Measurements from ENCODE around the gene SLC38A7. TPM values are rescaled to one million over a fixed set of nuclear protein-coding genes. Genes with fewer than 3 reads are reported as not detected.

Gene SLC38A7
- total RNA-seq, 6 donors from 2014 or later = 6.5 to 34.6 (median 22.4) TPM

- ATAC-seq (ENCODE audit: low FRiP score in 2 of 2) = no peak
- 74 to 82% methylated on average over 7 of the region's 7 CpGs for WGBS, 2 donors
Observed at GRCh38 chr16:58654560-58655214, 29.9 kb downstream of the SLC38A7 start.

GRCh38 chr16:58652741-58653140 lies 31.8 kb downstream of the SLC38A7 start:
- Histone ChIP-seq H3K27me3 (no peaks in the 10 kb centered on the region), H3K4me1 (no peaks in the 10 kb centered on the region), H3K9me3 (no peaks in the 10 kb centered on the region), H3K27ac (no peak overlapping the region), H3K4me3 (no peak overlapping the region), H3K36me3 (no peaks in the 10 kb centered on the region)
- no peak for TF ChIP-seq CTCF (IDR thresholded peaks at IDR 0.05)
- TF ChIP-seq EP300 (IDR thresholded peaks at IDR 0.05) = no peak
- DNase-seq = no peak
- no peak for ATAC-seq (ENCODE audit: low FRiP score in 2 of 2)
- WGBS, 2 donors = 52% methylated on average over 3 of the region's 3 CpGs; no CpG with 5 or more reads in 1 of the 2 donors

More at GRCh38 chr16:58654560-58655214, 29.9 kb downstream of the SLC38A7 start:
- no peak overlapping the region for H3K4me3 ChIP-seq
- H3K27ac ChIP-seq = no peak overlapping the region
- H3K36me3 ChIP-seq = no peaks in the 10 kb centered on the region
- DNase-seq = no peak
- H3K4me1 ChIP-seq = no peaks in the 10 kb centered on the region
- TF ChIP-seq POLR2AphosphoS5 (IDR thresholded peaks at IDR 0.05) (no peak), POLR2A (IDR thresholded peaks at IDR 0.05) (no peak)
- no peaks in the 10 kb centered on the region for H3K27me3 ChIP-seq
- no peaks in the 10 kb centered on the region for H3K9me3 ChIP-seq

GRCh38 chr16:58651965-58652348 lies 32.6 kb downstream of the SLC38A7 start:
- Histone ChIP-seq H3K4me1 (no peaks in the 10 kb centered on the region), H3K27ac (no peak overlapping the region), H3K9me3 (no peaks in the 10 kb centered on the region), H3K36me3 (no peaks in the 10 kb centered on the region), H3K27me3 (no peaks in the 10 kb centered on the region), H3K4me3 (no peak overlapping the region)
- 73 to 75% methylated on average over 3 of the region's 3 CpGs for WGBS, 2 donors
- DNase-seq (no peak), ATAC-seq (ENCODE audit: low FRiP score in 2 of 2) (no peak)
- TF ChIP-seq POLR2A (IDR thresholded peaks at IDR 0.05) = no peak
- no peak for TF ChIP-seq EP300 (IDR thresholded peaks at IDR 0.05)
- no peak for TF ChIP-seq CTCF (IDR thresholded peaks at IDR 0.05)
- TF ChIP-seq POLR2AphosphoS5 (IDR thresholded peaks at IDR 0.05) = no peak

- H3K27me3 ChIP-seq = no peaks in the 10 kb centered on the region
- H3K36me3 ChIP-seq = no peaks in the 10 kb centered on the region
- DNase-seq (no peak), ATAC-seq (ENCODE audit: low FRiP score in 2 of 2) (no peak)
- H3K4me3 ChIP-seq = no peak overlapping the region
- H3K9me3 ChIP-seq = no peaks in the 10 kb centered on the region
- WGBS, 2 donors = 77 to 82% methylated on average over 3 of the region's 3 CpGs
- H3K27ac ChIP-seq = no peak overlapping the region
- no peak for TF ChIP-seq POLR2A (IDR thresholded peaks at IDR 0.05)
- no peak for TF ChIP-seq CTCF (IDR thresholded peaks at IDR 0.05)
- no peak for TF ChIP-seq POLR2AphosphoS5 (IDR thresholded peaks at IDR 0.05)
- no peaks in the 10 kb centered on the region for H3K4me1 ChIP-seq
Observed at GRCh38 chr16:58649707-58650106, 34.9 kb downstream of the SLC38A7 start.

GRCh38 chr16:58647107-58647506 lies 37.5 kb downstream of the SLC38A7 start:
- 90 to 91% methylated on average over 4 of the region's 4 CpGs for WGBS, 2 donors
- ATAC-seq (ENCODE audit: low FRiP score in 2 of 2) (no peak), DNase-seq (no peak)
- Histone ChIP-seq H3K27me3 (no peaks in the 10 kb centered on the region), H3K36me3 (no peaks in the 10 kb centered on the region), H3K4me3 (no peak overlapping the region), H3K9me3 (no peaks in the 10 kb centered on the region), H3K27ac (no peak overlapping the region), H3K4me1 (no peaks in the 10 kb centered on the region)
- TF ChIP-seq CTCF (IDR thresholded peaks at IDR 0.05) (no peak), POLR2A (IDR thresholded peaks at IDR 0.05) (no peak), EP300 (IDR thresholded peaks at IDR 0.05) (no peak), POLR2AphosphoS5 (IDR thresholded peaks at IDR 0.05) (no peak)
